CD4-positive, alpha-beta T cell treated with Interleukin-2 at 100 ng/mL for 4 hours (primary cell): ENCODE results near the gene ELK1.
A peak's percentile ranks its signal among the peaks of the same experiment; 100 is the strongest.

ENCODE experiments used
- DNase-seq: peaks from one replicate; pipeline ENCODE4 v3.0.0-alpha.2; 2020; ENCODE audit warnings: low spot score

Gene ELK1

GRCh38 chrX:47645530-47645929 is 4.8 kb downstream of the ELK1 start:
- DNase-seq, result no peak

GRCh38 chrX:47644557-47645091 is 5.7 kb downstream of the ELK1 start:
- DNase-seq, result no peak

GRCh38 chrX:47643926-47644325 is 6.4 kb downstream of the ELK1 start:
- DNase-seq, result no peak

GRCh38 chrX:47638816-47639215 is 11.5 kb downstream of the ELK1 start:
- no peak for DNase-seq

- DNase-seq, result peak; percentile 35
Observed at GRCh38 chrX:47637546-47638195, 12.7 kb downstream of the ELK1 start.

GRCh38 chrX:47634871-47635575 is 15.3 kb downstream of the ELK1 start:
- peak; percentile 20 for DNase-seq

- no peak for DNase-seq
Observed at GRCh38 chrX:47633689-47634590, 16.4 kb downstream of the ELK1 start.

- DNase-seq, result no peak
Observed at GRCh38 chrX:47632666-47633065, 17.7 kb downstream of the ELK1 start.

- no peak for DNase-seq
Observed at GRCh38 chrX:47631676-47632075, 18.7 kb downstream of the ELK1 start.

GRCh38 chrX:47629419-47630200 is 20.8 kb downstream of the ELK1 start, which contains the start of gene CFP:
Gene CFP, minus strand, starts transcription at chrX:47629930. Its CDS starts 86 bp downstream, at chrX:47629844.
- DNase-seq, result peak; percentile 8

GRCh38 chrX:47628982-47629381 is 21.4 kb downstream of the ELK1 start:
- peak; percentile 29 for DNase-seq

- DNase-seq, result no peak
Observed at GRCh38 chrX:47625365-47625764, 25.0 kb downstream of the ELK1 start.

- DNase-seq, result peak; percentile 39
Observed at GRCh38 chrX:47623540-47624027, 26.8 kb downstream of the ELK1 start.

- no peak for DNase-seq
Observed at GRCh38 chrX:47621851-47622250, 28.5 kb downstream of the ELK1 start.

- DNase-seq, result no peak
Observed at GRCh38 chrX:47620303-47620685, 30.1 kb downstream of the ELK1 start.

- peak; percentile 81 for DNase-seq
Observed at GRCh38 chrX:47619486-47620302, 30.7 kb downstream of the ELK1 start, which contains the start of gene SYN1. Gene SYN1, minus strand, starts transcription at chrX:47619857. Its CDS starts 129 bp downstream, at chrX:47619728.

GRCh38 chrX:47618923-47619485 is 31.4 kb downstream of the ELK1 start:
- DNase-seq, result no peak

- DNase-seq, result no peak
Observed at GRCh38 chrX:47614618-47615017, 35.7 kb downstream of the ELK1 start.

- no peak for DNase-seq
Observed at GRCh38 chrX:47613082-47613481, 37.3 kb downstream of the ELK1 start.

GRCh38 chrX:47612418-47612817 is 37.9 kb downstream of the ELK1 start:
- no peak for DNase-seq
